WTC11 (cell line): ENCODE data around the gene C1orf174. TPM values are rescaled to one million over a fixed set of nuclear protein-coding genes. Genes with fewer than 3 reads are reported as not detected.

Experiments used
- ATAC-seq: fragments of 200-7000 bp; cut with Tn5 transposase; 2 replicates; pipeline ENCODE4 v1.10.0; 2021; ENCODE audit warnings: mild to moderate bottlenecking, moderate library complexity
- CTCF ChIA-PET: fragments of 300-600 bp; sonication (Branson Sonifier 250); formaldehyde crosslinking; loops from one replicate; lab custom pipeline; 2021; ENCODE audit warnings: antibody characterized with exemption; lab: Charles Lee
- POLR2A ChIA-PET: fragments of 350-600 bp; sonication (Branson Sonifier 250); formaldehyde crosslinking; loops from one replicate; lab custom pipeline; 2021; ENCODE audit warnings: antibody characterized with exemption; lab: Charles Lee
- DNase-seq: peaks from one replicate; pipeline ENCODE4 v3.0.0; 2021; ENCODE audit warnings: low spot score
- H3K27ac Mint-ChIP-seq: 2 replicates; pipeline ENCODE4 v1.8.0; 2021; ENCODE audit warnings: mixed read lengths
- H3K27me3 Mint-ChIP-seq: 2 replicates; pipeline ENCODE4 v1.8.0; 2021; ENCODE audit warnings: low read depth, mild to moderate bottlenecking, moderate library complexity, mixed read lengths
- H3K36me3 Mint-ChIP-seq: 2 replicates; pipeline ENCODE4 v1.8.0; 2021; ENCODE audit warnings: mixed read lengths
- H3K4me1 Mint-ChIP-seq: 2 replicates; pipeline ENCODE4 v1.8.0; 2022; ENCODE audit warnings: mixed read lengths
- H3K4me3 Mint-ChIP-seq: 2 replicates; pipeline ENCODE4 v1.8.0; 2021; ENCODE audit warnings: mild to moderate bottlenecking, moderate library complexity, mixed read lengths
- H3K9me3 Mint-ChIP-seq: 2 replicates; pipeline ENCODE4 v1.8.0; 2021; ENCODE audit warnings: mixed read lengths
- AFF4 ChIP-seq: sonication (generic); formaldehyde crosslinking; IDR thresholded peaks from 2 replicates; pipeline ENCODE4 v1.8.1; 2023; ENCODE audit warnings: mild to moderate bottlenecking, missing genetic modification reagents, borderline replicate concordance
- CREM ChIP-seq: sonication (generic); formaldehyde crosslinking; IDR thresholded peaks from 2 replicates; pipeline ENCODE4 v1.8.1; 2022; ENCODE audit warnings: mild to moderate bottlenecking, missing genetic modification reagents, moderate library complexity
- CTCF ChIP-seq: fragments of 200-600 bp; IDR thresholded peaks from 2 replicates; pipeline ENCODE4 v1.8.0; 2022; ENCODE audit warnings: antibody characterized with exemption
- ERG ChIP-seq: fragments of 250-450 bp; sonication (Bioruptor Pico); IDR thresholded peaks from 2 replicates; pipeline ENCODE4 v1.8.0; 2021; ENCODE audit warnings: mild to moderate bottlenecking
- ESRRA ChIP-seq: sonication (generic); formaldehyde crosslinking; IDR thresholded peaks from 2 replicates; pipeline ENCODE4 v1.8.1; 2022; ENCODE audit warnings: mild to moderate bottlenecking, missing genetic modification reagents, borderline replicate concordance
- HMGXB4 ChIP-seq: sonication (generic); formaldehyde crosslinking; IDR thresholded peaks from 2 replicates; pipeline ENCODE4 v1.8.1; 2023; ENCODE audit warnings: mild to moderate bottlenecking, moderate library complexity, missing genetic modification reagents
- JAZF1 ChIP-seq: fragments of 250-450 bp; sonication (Bioruptor Pico); IDR thresholded peaks from 2 replicates; pipeline ENCODE4 v1.9.0; 2021; ENCODE audit warnings: moderate library complexity, mild to moderate bottlenecking, inconsistent platforms
- JUN ChIP-seq: sonication (generic); formaldehyde crosslinking; IDR thresholded peaks from 2 replicates; pipeline ENCODE4 v1.8.0; 2023; ENCODE audit warnings: mild to moderate bottlenecking, missing genetic modification reagents
- MAX ChIP-seq: sonication (generic); formaldehyde crosslinking; IDR thresholded peaks from 2 replicates; pipeline ENCODE4 v1.8.0; 2022; ENCODE audit warnings: mild to moderate bottlenecking, missing genetic modification reagents
- NR1H2 ChIP-seq: sonication (generic); formaldehyde crosslinking; IDR thresholded peaks from 2 replicates; pipeline ENCODE4 v1.9.0; 2021; ENCODE audit warnings: mild to moderate bottlenecking, moderate library complexity, missing genetic modification reagents
- NR2C2 ChIP-seq: sonication (generic); formaldehyde crosslinking; IDR thresholded peaks from 2 replicates; pipeline ENCODE4 v1.8.0; 2022; ENCODE audit warnings: mild to moderate bottlenecking, missing genetic modification reagents
- TCF7 ChIP-seq: sonication (generic); formaldehyde crosslinking; IDR thresholded peaks from 2 replicates; pipeline ENCODE4 v1.8.0; 2022; ENCODE audit warnings: mild to moderate bottlenecking, low read depth, missing genetic modification reagents, moderate library complexity
- ZBTB43 ChIP-seq: sonication (generic); formaldehyde crosslinking; IDR thresholded peaks from 2 replicates; pipeline ENCODE4 v1.8.1; 2023; ENCODE audit warnings: mild to moderate bottlenecking, missing genetic modification reagents
- ZNF121 ChIP-seq: sonication (generic); formaldehyde crosslinking; IDR thresholded peaks from 2 replicates; pipeline ENCODE4 v1.8.0; 2023; ENCODE audit warnings: missing genetic modification reagents
- ZNF138 ChIP-seq: sonication (generic); formaldehyde crosslinking; conservative IDR thresholded peaks from 2 replicates; pipeline ENCODE4 v1.8.1; 2022; ENCODE audit warnings: mild to moderate bottlenecking, moderate library complexity, missing genetic modification reagents
- ZNF281 ChIP-seq: sonication (generic); formaldehyde crosslinking; IDR thresholded peaks from 2 replicates; pipeline ENCODE4 v1.8.0; 2023; ENCODE audit warnings: mild to moderate bottlenecking, missing genetic modification reagents
- ZNF317 ChIP-seq: sonication (generic); formaldehyde crosslinking; IDR thresholded peaks from 2 replicates; pipeline ENCODE4 v1.8.1; 2023; ENCODE audit warnings: low read depth, mild to moderate bottlenecking, moderate library complexity, missing genetic modification reagents, borderline replicate concordance
- ZNF396 ChIP-seq: fragments of 250-450 bp; sonication (Bioruptor Pico); IDR thresholded peaks from 2 replicates; pipeline ENCODE4 v1.8.0; 2021; ENCODE audit warnings: mild to moderate bottlenecking, moderate library complexity, borderline replicate concordance
- total RNA-seq: library from RNA; stranded (reverse); gene quantifications from 3 replicates; pipeline ENCODE4 v1.2.3, GENCODE V29; 2021

Gene C1orf174
- total RNA-seq, 1 experiment from 2014 or later = 24.2 TPM

- Mint-ChIP-seq H3K4me3 (no peak overlapping the region), H3K9me3 (peaks cover 92% of the 10 kb centered on the region), H3K4me1 (no peaks in the 10 kb centered on the region), H3K27me3 (peaks cover 31% of the 10 kb centered on the region), H3K36me3 (peaks cover 80% of the 10 kb centered on the region), H3K27ac (no peak overlapping the region)
- no peak for ATAC-seq
- no peak for TF ChIP-seq TCF7 (CRISPR knock-in tag)
- TF ChIP-seq NR1H2 = no peak
- no peak for TF ChIP-seq MAX (CRISPR knock-in tag)
- no peak for TF ChIP-seq ZNF138 (CRISPR knock-in tag)
- no peak for TF ChIP-seq ZNF121
- TF ChIP-seq CTCF = no peak
- no peak for TF ChIP-seq ZNF396 (CRISPR knock-in tag)
- TF ChIP-seq ESRRA (CRISPR knock-in tag) = no peak
- TF ChIP-seq ZBTB43 (CRISPR knock-in tag) = no peak
- no peak for TF ChIP-seq AFF4
- no peak for TF ChIP-seq JUN (CRISPR knock-in tag)
- no peak for TF ChIP-seq JAZF1 (CRISPR knock-in tag)
- no peak for TF ChIP-seq ERG (CRISPR knock-in tag)
- TF ChIP-seq CREM (CRISPR knock-in tag) = no peak
- TF ChIP-seq, all 79 proteins: peak for 0
- POLR2A ChIA-PET = no interaction called here
- no peak for DNase-seq
- CTCF ChIA-PET = no interaction called here
These were observed 30.4 kb upstream of the C1orf174 start for GRCh38 chr1:3930301-3931006.

GRCh38 chr1:3929126-3929525 lies 29.1 kb upstream of the C1orf174 start:
- H3K9me3 Mint-ChIP-seq = peaks cover 85% of the 10 kb centered on the region
- H3K27ac Mint-ChIP-seq = no peak overlapping the region
- ATAC-seq (no peak), DNase-seq (no peak)
- H3K4me3 Mint-ChIP-seq = no peak overlapping the region
- peaks cover 26% of the 10 kb centered on the region for H3K27me3 Mint-ChIP-seq
- H3K36me3 Mint-ChIP-seq = peaks cover 72% of the 10 kb centered on the region
- ChIA-PET POLR2A (no interaction called here), CTCF (no interaction called here)
- H3K4me1 Mint-ChIP-seq = no peaks in the 10 kb centered on the region
- TF ChIP-seq NR2C2 = no peak
- TF ChIP-seq ZNF281 (CRISPR knock-in tag) = no peak
- no peak for TF ChIP-seq ZNF317 (CRISPR knock-in tag)
- no peak for TF ChIP-seq MAX (CRISPR knock-in tag)
- no peak for TF ChIP-seq HMGXB4
